Testis (tissue), 3 donors: ENCODE results near the gene TNFRSF9. TPM values are rescaled to one million over a fixed set of nuclear protein-coding genes. Genes with fewer than 3 reads are reported as not detected.
"Not testable (repeated sequence)": the region's sequence is repeated elsewhere in the genome, so short reads cannot be mapped to it uniquely, and the experiment has no call there.

ENCODE experiments used
- DNase-seq: peaks from one replicate; pipeline ENCODE4 v3.0.0-alpha.2; 2019
- H3K27ac ChIP-seq, 2 donors: fragments of 200-600 bp; sonication (generic); one replicate each; pipeline ENCODE4 v1.5.1; 2019
- H3K27me3 ChIP-seq: fragments of 200-600 bp; sonication (generic); one replicate; pipeline ENCODE4 v1.5.1; 2019
- H3K36me3 ChIP-seq: fragments of 200-600 bp; sonication (generic); one replicate; pipeline ENCODE4 v1.5.1; 2017; ENCODE audit warnings: low read depth; ENCODE audit errors: missing control alignments
- H3K4me1 ChIP-seq: fragments of 200-600 bp; sonication (generic); one replicate; pipeline ENCODE4 v1.5.1; 2019
- H3K4me3 ChIP-seq, 2 donors: fragments of 200-600 bp; sonication (generic); one replicate each; pipeline ENCODE4 v1.5.1; 2017 to 2019
- H3K9me3 ChIP-seq: fragments of 200-600 bp; sonication (generic); one replicate; pipeline ENCODE4 v1.5.1; 2017
- CTCF ChIP-seq, 3 experiments: fragments of 450-650 bp in 2 of 3; fragments of 200-600 bp in 1 of 3; sonication (generic) in 1 of 3; IDR thresholded peaks; one replicate each; pipeline ENCODE4 v1.5.1; 2016 to 2019; ENCODE audit warnings: antibody characterized with exemption in 3 of 3, mild to moderate bottlenecking in 2 of 3, moderate library complexity in 1 of 3
- POLR2A ChIP-seq: fragments of 450-650 bp; IDR thresholded peaks from one replicate; pipeline ENCODE4 v1.6.1; 2017; ENCODE audit warnings: antibody characterized with exemption, mild to moderate bottlenecking, moderate library complexity
- WGBS, 2 donors: methylation state at CpG; one replicate each; pipeline ENCODE4 v1.1.5; 2018; 5-methylcytosine and 5-hydroxymethylcytosine counted together
- intact Hi-C: fragments of 100-400 bp; cut with DNase I; formaldehyde crosslinking; loops from one replicate; pipeline ENCODE4 v1.15.1; 2023; ENCODE audit warnings: low total_unique reads
- polyA plus RNA-seq: library from polyadenylated mRNA; stranded (reverse); fragments of 350-450 nt; fragmentation: Illumina TruSeq; extraction: RNeasy Lipid Tissue Mini Kit (QIAGEN cat#74804); gene quantifications from one replicate; pipeline ENCODE4 v1.2.3, GENCODE V29; 2014; ENCODE audit warnings: low read depth, low replicate concordance; ENCODE audit not compliant: insufficient read depth
- total RNA-seq, 2 donors: library from RNA; depleted of rRNA; stranded (reverse); fragments of >200 nt; gene quantifications; one replicate each; pipeline ENCODE4 v1.2.3, GENCODE V29; 2016

The TNFRSF9 gene
- total and polyA plus RNA-seq, 3 donors from 2014 or later: 0.06 to 0.24 (median 0.08) TPM

DNA sequence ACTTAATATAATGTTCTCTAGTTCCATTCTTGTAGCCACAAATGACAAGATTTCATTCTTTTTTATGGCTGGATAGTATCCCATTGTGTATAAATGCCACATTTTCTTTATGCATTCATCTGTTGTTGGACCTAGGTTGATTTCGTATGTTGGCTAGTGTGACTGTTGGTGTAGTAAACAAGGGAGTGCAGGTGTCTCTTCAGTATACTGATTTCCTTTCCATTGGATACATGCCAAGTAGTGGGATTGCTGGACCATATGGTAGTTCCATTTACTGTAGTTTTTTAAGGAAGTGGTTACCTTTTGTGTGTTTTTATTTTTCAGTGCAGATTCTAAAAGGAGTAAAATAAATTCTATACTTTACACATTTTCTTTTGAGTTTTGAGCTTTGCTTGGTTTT, 26.6 kb upstream of the TNFRSF9 start:
- H3K9me3 ChIP-seq: no peaks in the 10 kb centered on the region
- peaks cover 8% of the 10 kb centered on the region for H3K4me1 ChIP-seq
- H3K4me3 ChIP-seq: no peak overlapping the region
- H3K27me3 ChIP-seq: no peaks in the 10 kb centered on the region
- H3K27ac ChIP-seq: no peak overlapping the region
- WGBS, 2 donors: 68 to 73% methylated on average over 1 of the region's 1 CpG
- intact Hi-C loops: no loop called here
- H3K36me3 ChIP-seq: no peaks in the 10 kb centered on the region
- TF ChIP-seq POLR2A (no peak), CTCF (IDR thresholded peaks at IDR 0.05) (no peak)
- no peak for DNase-seq

- Histone ChIP-seq H3K9me3 (no peaks in the 10 kb centered on the region), H3K27me3 (no peaks in the 10 kb centered on the region), H3K4me3 (no peak overlapping the region), H3K4me1 (peaks cover 14% of the 10 kb centered on the region), H3K36me3 (no peaks in the 10 kb centered on the region), H3K27ac (no peak overlapping the region)
- DNase-seq: no peak
- no peak for TF ChIP-seq CTCF (IDR thresholded peaks at IDR 0.05)
- TF ChIP-seq POLR2A: no peak
- intact Hi-C loops: no loop called here
- WGBS, 2 donors: 88 to 89% methylated on average over 3 of the region's 3 CpGs
Measured at GRCh38 chr1:7964476-7964875, 23.8 kb upstream of the TNFRSF9 start.

DNA sequence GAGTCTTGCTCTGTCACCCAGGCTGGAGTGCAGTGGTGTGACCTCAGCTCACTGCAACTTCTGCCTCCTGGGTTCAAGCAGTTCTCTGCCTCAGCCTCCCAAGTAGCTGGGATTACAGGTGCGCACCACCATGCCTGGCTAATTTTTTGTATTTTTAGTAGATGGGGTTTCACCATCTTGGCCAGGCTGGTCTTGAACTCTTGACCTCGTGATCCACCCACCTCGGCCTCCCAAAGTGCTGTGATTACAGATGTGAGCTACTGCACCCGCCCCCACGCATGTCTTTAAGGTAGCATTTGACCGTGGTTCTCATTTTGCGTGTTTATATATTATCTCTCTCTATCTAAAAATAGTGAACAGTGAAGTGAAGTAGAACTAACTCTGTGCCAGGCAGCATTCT, 23.2 kb upstream of the TNFRSF9 start:
- 83 to 85% methylated on average over 7 of the region's 7 CpGs for WGBS, 2 donors
- H3K4me1 ChIP-seq: peaks cover 14% of the 10 kb centered on the region
- H3K4me3 ChIP-seq, DNase-seq, H3K27ac ChIP-seq, H3K27me3 ChIP-seq, intact Hi-C loops, H3K9me3 ChIP-seq, H3K36me3 ChIP-seq: not testable (repeated sequence)

GRCh38 chr1:7963378-7963730, 22.7 kb upstream of the TNFRSF9 start:
- H3K36me3 ChIP-seq, H3K27ac ChIP-seq, H3K27me3 ChIP-seq, DNase-seq, H3K4me3 ChIP-seq, intact Hi-C loops, H3K9me3 ChIP-seq: not testable (repeated sequence)
- H3K4me1 ChIP-seq: peaks cover 14% of the 10 kb centered on the region
- WGBS, 2 donors: 91 to 93% methylated on average over 8 to 12 of the region's 12 CpGs

- no peak for TF ChIP-seq POLR2A
- no peak for TF ChIP-seq CTCF (IDR thresholded peaks at IDR 0.05)
- H3K27ac ChIP-seq: no peak overlapping the region
- no peaks in the 10 kb centered on the region for H3K27me3 ChIP-seq
- H3K4me3 ChIP-seq: peak overlapping the region in 1 of 2 donors; percentile 81
- H3K9me3 ChIP-seq: no peaks in the 10 kb centered on the region
- 78 to 86% methylated on average over 11 of the region's 11 CpGs for WGBS, 2 donors
- intact Hi-C loops: no loop called here
- no peaks in the 10 kb centered on the region for H3K36me3 ChIP-seq
- no peak for DNase-seq
- peaks cover 14% of the 10 kb centered on the region for H3K4me1 ChIP-seq
Measured at GRCh38 chr1:7962636-7963377, 22.2 kb upstream of the TNFRSF9 start.

GRCh38 chr1:7962014-7962335, 21.3 kb upstream of the TNFRSF9 start:
- peaks cover 14% of the 10 kb centered on the region for H3K4me1 ChIP-seq
- peak overlapping the region; percentile 67 to 81 for H3K4me3 ChIP-seq
- intact Hi-C loops: no loop called here
- H3K27me3 ChIP-seq: no peaks in the 10 kb centered on the region
- H3K9me3 ChIP-seq: no peaks in the 10 kb centered on the region
- no peaks in the 10 kb centered on the region for H3K36me3 ChIP-seq
- 0% methylated on average over 8 to 10 of the region's 10 CpGs for WGBS, 2 donors
- no peak for DNase-seq
- TF ChIP-seq POLR2A (no peak), CTCF (IDR thresholded peaks at IDR 0.05) (no peak)
- peak overlapping the region; percentile 81 to 87 for H3K27ac ChIP-seq
